GM12892 (cell line): ENCODE data around the gene SELENOW.

Source experiments
- POLR2A ChIP-seq: IDR thresholded peaks from 2 replicates; pipeline ENCODE4 v1.6.1; 2011; ENCODE audit warnings: low read depth, low read length, control low read depth
- TAF1 ChIP-seq: IDR thresholded peaks from 2 replicates; pipeline ENCODE4 v1.6.1; 2011; ENCODE audit warnings: low read depth, mild to moderate bottlenecking, control low read depth, low read length, borderline replicate concordance

DNA sequence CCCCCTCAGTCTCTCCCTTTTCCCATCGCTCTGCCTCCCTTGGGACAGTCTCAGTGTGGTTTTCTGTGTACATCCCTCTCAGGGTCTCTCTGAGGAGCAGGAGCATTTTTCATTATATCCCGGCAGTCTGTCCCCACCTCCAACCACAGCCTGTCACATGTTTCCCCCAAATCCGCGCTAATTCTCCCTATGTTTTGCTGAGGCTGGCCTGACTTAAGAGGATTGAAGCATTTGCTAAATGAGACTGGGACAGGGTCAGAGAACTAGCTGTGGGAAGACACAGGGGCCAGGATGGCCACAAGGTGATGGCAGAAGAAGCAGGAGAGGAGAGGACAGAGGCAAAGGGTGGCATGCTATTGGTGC, 20.4 kb downstream of the SELENOW start:
- TF ChIP-seq POLR2A (no peak), TAF1 (no peak)
